ENCODE measurements around the gene SCRN1. TPM values are rescaled to one million over a fixed set of nuclear protein-coding genes. Genes with fewer than 3 reads are reported as not detected.

Gene SCRN1
- total and polyA plus RNA-seq, 2 of the 4 experiments (the other 2 are of a cell fraction) = 57.1 to 124 TPM

DNA sequence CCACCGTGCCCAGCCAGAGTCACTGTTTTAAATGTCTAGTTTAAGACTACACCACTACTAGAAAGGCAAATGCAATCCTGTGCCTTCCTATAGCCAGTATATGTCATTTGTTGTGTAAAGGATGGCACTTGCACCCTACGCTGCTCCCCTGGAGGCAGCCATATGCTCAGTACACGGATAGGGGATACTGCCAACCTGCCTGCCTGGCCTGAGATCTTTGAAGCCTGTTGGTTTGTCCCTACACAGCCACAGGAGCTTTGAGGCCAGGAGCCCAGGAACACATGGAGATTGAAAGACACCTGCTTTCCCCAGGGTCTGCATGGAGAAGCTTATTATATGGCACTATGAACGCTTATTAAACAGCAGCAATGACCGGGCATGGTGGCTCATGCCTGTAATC is 2.3 kb upstream of the SCRN1 start:
- no peak for ATAC-seq (ENCODE audit: low read depth)
- H3K27me3 ChIP-seq (ENCODE audit: control insufficient read depth, insufficient read depth, low read length) = no peaks in the 10 kb centered on the region
- no peak for TF ChIP-seq MXI1 (IDR thresholded peaks at IDR 0.05; ENCODE audit: borderline replicate concordance, low read depth, low read length)
- TF ChIP-seq, protein P1, sequence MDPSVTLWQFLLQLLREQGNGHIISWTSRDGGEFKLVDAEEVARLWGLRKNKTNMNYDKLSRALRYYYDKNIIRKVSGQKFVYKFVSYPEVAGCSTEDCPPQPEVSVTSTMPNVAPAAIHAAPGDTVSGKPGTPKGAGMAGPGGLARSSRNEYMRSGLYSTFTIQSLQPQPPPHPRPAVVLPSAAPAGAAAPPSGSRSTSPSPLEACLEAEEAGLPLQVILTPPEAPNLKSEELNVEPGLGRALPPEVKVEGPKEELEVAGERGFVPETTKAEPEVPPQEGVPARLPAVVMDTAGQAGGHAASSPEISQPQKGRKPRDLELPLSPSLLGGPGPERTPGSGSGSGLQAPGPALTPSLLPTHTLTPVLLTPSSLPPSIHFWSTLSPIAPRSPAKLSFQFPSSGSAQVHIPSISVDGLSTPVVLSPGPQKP (IDR thresholded peaks at IDR 0.05; ENCODE audit: borderline replicate concordance, low read depth, low read length) = no peak
- no peak for TF ChIP-seq RCOR1 (IDR thresholded peaks at IDR 0.05; ENCODE audit: insufficient replicate concordance, low read length)
- TF ChIP-seq, protein P2, sequence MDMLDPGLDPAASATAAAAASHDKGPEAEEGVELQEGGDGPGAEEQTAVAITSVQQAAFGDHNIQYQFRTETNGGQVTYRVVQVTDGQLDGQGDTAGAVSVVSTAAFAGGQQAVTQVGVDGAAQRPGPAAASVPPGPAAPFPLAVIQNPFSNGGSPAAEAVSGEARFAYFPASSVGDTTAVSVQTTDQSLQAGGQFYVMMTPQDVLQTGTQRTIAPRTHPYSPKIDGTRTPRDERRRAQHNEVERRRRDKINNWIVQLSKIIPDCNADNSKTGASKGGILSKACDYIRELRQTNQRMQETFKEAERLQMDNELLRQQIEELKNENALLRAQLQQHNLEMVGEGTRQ (IDR thresholded peaks at IDR 0.05; ENCODE audit: low read depth, low read length) = no peak
- TF ChIP-seq, protein P3, sequence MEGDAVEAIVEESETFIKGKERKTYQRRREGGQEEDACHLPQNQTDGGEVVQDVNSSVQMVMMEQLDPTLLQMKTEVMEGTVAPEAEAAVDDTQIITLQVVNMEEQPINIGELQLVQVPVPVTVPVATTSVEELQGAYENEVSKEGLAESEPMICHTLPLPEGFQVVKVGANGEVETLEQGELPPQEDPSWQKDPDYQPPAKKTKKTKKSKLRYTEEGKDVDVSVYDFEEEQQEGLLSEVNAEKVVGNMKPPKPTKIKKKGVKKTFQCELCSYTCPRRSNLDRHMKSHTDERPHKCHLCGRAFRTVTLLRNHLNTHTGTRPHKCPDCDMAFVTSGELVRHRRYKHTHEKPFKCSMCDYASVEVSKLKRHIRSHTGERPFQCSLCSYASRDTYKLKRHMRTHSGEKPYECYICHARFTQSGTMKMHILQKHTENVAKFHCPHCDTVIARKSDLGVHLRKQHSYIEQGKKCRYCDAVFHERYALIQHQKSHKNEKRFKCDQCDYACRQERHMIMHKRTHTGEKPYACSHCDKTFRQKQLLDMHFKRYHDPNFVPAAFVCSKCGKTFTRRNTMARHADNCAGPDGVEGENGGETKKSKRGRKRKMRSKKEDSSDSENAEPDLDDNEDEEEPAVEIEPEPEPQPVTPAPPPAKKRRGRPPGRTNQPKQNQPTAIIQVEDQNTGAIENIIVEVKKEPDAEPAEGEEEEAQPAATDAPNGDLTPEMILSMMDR (conservative IDR thresholded peaks at IDR 0.05; ENCODE audit: low read depth, low read length) = no peak
- TF ChIP-seq BHLHE40 (IDR thresholded peaks at IDR 0.05; ENCODE audit: low read depth, low read length) = no peak
- TF ChIP-seq RFX5 (IDR thresholded peaks at IDR 0.05; ENCODE audit: low read depth, low read length) = no peak
- no peak overlapping the region for H3K14ac ChIP-seq (replicated peaks; ENCODE audit: low read depth, low read length)
- ChIA-PET POLR2A (ENCODE audit: unreplicated experiment) (no interaction called here), CTCF (interaction anchor here (1.0 kb wide), 1 partner anchor 25 kb away, joined by 7 read pairs; no protein-coding TSS in a partner anchor)
- H3K23ac ChIP-seq (ENCODE audit: low read depth, low read length) = no peak overlapping the region
- 100% methylated on average over 2 of the region's 5 CpGs; no CpG with 5 or more reads in 1 of the 2 experiments for WGBS, 2 experiments (ENCODE audit: extremely low coverage in 2 of 2, insufficient read length in 1 of 2)
- intact Hi-C loops (cut with micrococcal nuclease) (no loop called here), in situ Hi-C loops (cut with MboI; ENCODE audit: low sequenced_read_pairs) (no loop called here), dilution Hi-C loops (cut with HindIII; ENCODE audit: low sequenced_read_pairs, unreplicated experiment) (no loop called here)
- no peak overlapping the region for H3K4me3 ChIP-seq (ENCODE audit: insufficient read depth, low read depth, low read length)
- H3K9ac ChIP-seq (ENCODE audit: low read depth, low read length) = no peak overlapping the region
- peaks cover 7 to 31% of the 10 kb centered on the region in 2 experiments; a peak in 3 of 4 replicates for H3K79me1 ChIP-seq (ENCODE audit: low read depth in 1 of 2, low read length in 2 of 2)
- no peak overlapping the region for H3K4me2 ChIP-seq (ENCODE audit: low read depth, low read length)
- no peak overlapping the region for H4K8ac ChIP-seq (ENCODE audit: low read depth in 2 of 2, low read length in 2 of 2)
- no peak overlapping the region for H3K56ac ChIP-seq (ENCODE audit: extremely low read depth, insufficient read depth, low read length)
- no peak overlapping the region for H3K27ac ChIP-seq (ENCODE audit: insufficient read depth, low read length)
- H2BK20ac ChIP-seq (ENCODE audit: low read depth, low read length) = no peak overlapping the region
- no peak overlapping the region for H4K91ac ChIP-seq (ENCODE audit: insufficient read depth, low read depth, low read length)
- BruUV-seq (replicated peaks) = no TSS peak
- H3K9me3 ChIP-seq (ENCODE audit: control insufficient read depth, insufficient read depth, low read length) = peaks cover 6% of the 10 kb centered on the region
- H4K5ac ChIP-seq (ENCODE audit: low read depth, low read length) = no peak overlapping the region
- no peak overlapping the region for H2BK15ac ChIP-seq (ENCODE audit: low read depth, low read length)
- no peak overlapping the region for H2AK9ac ChIP-seq (replicated peaks; ENCODE audit: low read depth, low read length, poor library complexity)
- no peaks in the 10 kb centered on the region for H3K36me3 ChIP-seq (ENCODE audit: control insufficient read depth, insufficient read depth, low read length)
- peaks cover 3% of the 10 kb centered on the region; the same call in 1 of the 2 replicates for H3K9me1 ChIP-seq (ENCODE audit: insufficient read depth, low read length)
- H2BK120ac ChIP-seq (ENCODE audit: low read depth, low read length) = no peak overlapping the region
- H2AK5ac ChIP-seq (ENCODE audit: low read depth, low read length) = no peak overlapping the region
- H3K4me1 ChIP-seq (ENCODE audit: control insufficient read depth, insufficient read depth, low read length) = peaks cover 5% of the 10 kb centered on the region; the same call in 1 of the 2 replicates
- H4K20me1 ChIP-seq (ENCODE audit: insufficient read depth, low read length) = peaks cover 2% of the 10 kb centered on the region
- H3K4ac ChIP-seq (ENCODE audit: low read depth, low read length) = no peak overlapping the region
- H2BK5ac ChIP-seq (ENCODE audit: low read depth, low read length, poor library complexity, severe bottlenecking) = no peak overlapping the region
- H2AFZ ChIP-seq (replicated peaks; ENCODE audit: low read length, poor library complexity) = no peak overlapping the region
- H3K18ac ChIP-seq (ENCODE audit: low read depth, low read length) = no peak overlapping the region
- DNase-seq = no peak

Data from IMR-90 (cell line).